H1 (cell line): ENCODE data around the gene DPYD. TPM values are rescaled to one million over a fixed set of nuclear protein-coding genes. Genes with fewer than 3 reads are reported as not detected.

ENCODE experiments used
- CTCF ChIA-PET: fragments of 300-600 bp; sonication (Branson Sonifier 250); formaldehyde crosslinking; loops from one replicate; lab custom pipeline; 2021; ENCODE audit not compliant: partially characterized antibody; lab: Charles Lee
- POLR2A ChIA-PET: fragments of 300-600 bp; sonication (Branson Sonifier 250); formaldehyde crosslinking; loops from one replicate; lab custom pipeline; 2021; ENCODE audit warnings: inconsistent platforms; ENCODE audit not compliant: partially characterized antibody; lab: Charles Lee
- DNase-seq, 2 experiments: peaks; one replicate each; pipeline versions ENCODE4 v3.0.0 to v3.0.0-alpha.2; 2010 to 2022; ENCODE audit warnings: low spot score in 2 of 2, low read depth in 1 of 2, mixed read lengths in 1 of 2
- FAIRE-seq: peaks from 2 replicates; lab custom pipeline; 2011; peaks lifted over from hg19 to GRCh38; lab: Jason Lieb, UNC
- H2AFZ ChIP-seq: 2 replicates; pipeline ENCODE4 v1.8.1; 2012; ENCODE audit warnings: low read length, inconsistent platforms
- H2AK5ac ChIP-seq: 2 replicates; pipeline ENCODE4 v1.6.1; 2013; ENCODE audit warnings: low read depth, low read length
- H2BK120ac ChIP-seq: replicated peaks from 2 replicates; pipeline ENCODE3; 2013; ENCODE audit warnings: low read depth, low read length, inconsistent platforms
- H2BK12ac ChIP-seq: 2 replicates; pipeline ENCODE4 v1.6.1; 2013; ENCODE audit warnings: low read depth, low read length
- H2BK15ac ChIP-seq: 2 replicates; pipeline ENCODE4 v1.6.1; 2013; ENCODE audit warnings: low read length
- H2BK20ac ChIP-seq: 2 replicates; pipeline ENCODE4 v1.6.1; 2013; ENCODE audit warnings: low read length
- H2BK5ac ChIP-seq: 2 replicates; pipeline ENCODE4 v1.6.1; 2013; ENCODE audit warnings: low read depth, low read length
- H3K14ac ChIP-seq: 2 replicates; pipeline ENCODE4 v1.6.1; 2013; ENCODE audit warnings: inconsistent platforms; ENCODE audit not compliant: insufficient read length
- H3K18ac ChIP-seq: 2 replicates; pipeline ENCODE4 v1.6.1; 2013; ENCODE audit warnings: low read length; ENCODE audit errors: extremely low read depth
- H3K23ac ChIP-seq: 2 replicates; pipeline ENCODE4 v1.6.1; 2013; ENCODE audit warnings: inconsistent platforms; ENCODE audit not compliant: insufficient read length
- H3K23me2 ChIP-seq: 2 replicates; pipeline ENCODE4 v1.6.1; 2013; ENCODE audit warnings: low read depth, low read length
- H3K27ac ChIP-seq: 2 replicates; pipeline ENCODE4 v1.6.1; 2011; ENCODE audit warnings: low read depth, low read length, inconsistent platforms
- H3K27me3 ChIP-seq, 4 experiments: replicated peaks in 1 of 4; 1 replicate in 1 of 4; 2 replicates in 3 of 4; pipeline versions ENCODE4 v1.6.1 to v1.8.1; 2011 to 2013; ENCODE audit warnings: low read length in 3 of 4, mild to moderate bottlenecking in 3 of 4, inconsistent platforms in 2 of 4, mixed read lengths in 2 of 4, moderate library complexity in 1 of 4; ENCODE audit not compliant: control insufficient read depth in 3 of 4, insufficient read depth in 3 of 4; ENCODE audit errors: extremely low read depth in 1 of 4
- H3K36me3 ChIP-seq, 4 experiments: 2 replicates each; pipeline versions ENCODE4 v1.6.1 to v1.8.1; 2011 to 2013; ENCODE audit warnings: mild to moderate bottlenecking in 4 of 4, low read length in 3 of 4, moderate library complexity in 2 of 4, control low read depth in 1 of 4, inconsistent platforms in 1 of 4; ENCODE audit not compliant: insufficient read depth in 4 of 4, control insufficient read depth in 2 of 4
- H3K4ac ChIP-seq: replicated peaks from 2 replicates; pipeline ENCODE3; 2013; ENCODE audit warnings: low read length, low read depth, mixed read lengths, inconsistent platforms; ENCODE audit not compliant: insufficient read length
- H3K4me1 ChIP-seq, 4 experiments: replicated peaks in 1 of 4; 1 replicate in 1 of 4; 2 replicates in 3 of 4; pipeline versions ENCODE4 v1.6.1 to v1.8.1; 2011 to 2013; ENCODE audit warnings: low read length in 3 of 4, inconsistent platforms in 2 of 4, mixed read lengths in 1 of 4; ENCODE audit not compliant: insufficient read depth in 4 of 4, control insufficient read depth in 3 of 4
- H3K4me2 ChIP-seq, 2 experiments: 2 replicates each; pipeline versions ENCODE4 v1.6.1 to v1.8.1; 2011 to 2013; ENCODE audit warnings: low read depth in 2 of 2, low read length in 2 of 2, control low read depth in 1 of 2, inconsistent platforms in 1 of 2, mild to moderate bottlenecking in 1 of 2; ENCODE audit not compliant: insufficient read depth in 1 of 2
- H3K4me3 ChIP-seq, 4 experiments: fragments of 200-600, 300-600 bp in 1 of 4; sonication (generic), shearing (Covaris generic), sonication (Bioruptor Twin) in 1 of 4; 2 replicates each; pipeline versions ENCODE4 v1.5.1 to v1.8.1; 2011 to 2016; ENCODE audit warnings: low read length in 4 of 4, low read depth in 3 of 4, control low read depth in 2 of 4, inconsistent platforms in 2 of 4, mild to moderate bottlenecking in 2 of 4, mixed read lengths in 1 of 4, moderate library complexity in 1 of 4; ENCODE audit not compliant: insufficient read depth in 2 of 4; ENCODE audit errors: extremely low read depth in 1 of 4
- H3K56ac ChIP-seq: replicated peaks from 2 replicates; pipeline ENCODE3; 2013; ENCODE audit warnings: low read depth, mild to moderate bottlenecking, mixed read lengths, low read length, inconsistent platforms; ENCODE audit not compliant: insufficient read length
- H3K79me1 ChIP-seq: 2 replicates; pipeline ENCODE4 v1.6.1; 2013; ENCODE audit warnings: low read depth, low read length, control low read depth
- H3K79me2 ChIP-seq, 2 experiments: 2 replicates each; pipeline versions ENCODE4 v1.6.1 to v1.8.1; 2012 to 2013; ENCODE audit warnings: low read length in 2 of 2, mild to moderate bottlenecking in 2 of 2, inconsistent platforms in 1 of 2; ENCODE audit not compliant: insufficient read depth in 2 of 2, control insufficient read depth in 1 of 2
- H3K9ac ChIP-seq, 4 experiments: replicated peaks in 1 of 4; 1 replicate in 1 of 4; 2 replicates in 3 of 4; pipeline versions ENCODE4 v1.6.1 to v1.8.1; 2011 to 2013; ENCODE audit warnings: low read depth in 3 of 4, low read length in 3 of 4, control low read depth in 2 of 4, mild to moderate bottlenecking in 2 of 4, moderate library complexity in 2 of 4, inconsistent platforms in 1 of 4; ENCODE audit errors: extremely low read depth in 1 of 4
- H3K9me3 ChIP-seq, 2 experiments: 2 replicates each; pipeline versions ENCODE4 v1.6.1 to v1.8.1; 2012 to 2013; ENCODE audit warnings: mild to moderate bottlenecking in 2 of 2, moderate library complexity in 2 of 2, control low read depth in 1 of 2, inconsistent platforms in 1 of 2, low read depth in 1 of 2, low read length in 1 of 2, mixed read lengths in 1 of 2; ENCODE audit not compliant: insufficient read depth in 2 of 2
- H4K20me1 ChIP-seq, 2 experiments: replicated peaks in 1 of 2; 2 replicates each; pipeline versions ENCODE3 to v1.8.1; 2011 to 2013; ENCODE audit warnings: inconsistent platforms in 2 of 2, low read length in 2 of 2, mild to moderate bottlenecking in 1 of 2; ENCODE audit not compliant: insufficient read depth in 2 of 2, control insufficient read depth in 1 of 2
- H4K5ac ChIP-seq: 2 replicates; pipeline ENCODE4 v1.6.1; 2013; ENCODE audit warnings: low read length, low read depth, mixed read lengths, inconsistent platforms; ENCODE audit not compliant: insufficient read length
- H4K8ac ChIP-seq: 2 replicates; pipeline ENCODE4 v1.8.0; 2013; ENCODE audit warnings: mild to moderate bottlenecking, moderate library complexity, low read length, inconsistent platforms; ENCODE audit not compliant: insufficient read depth; ENCODE audit errors: extremely low read depth
- H4K91ac ChIP-seq: replicated peaks from 2 replicates; pipeline ENCODE3; 2013; ENCODE audit warnings: low read length, mixed read lengths, inconsistent platforms; ENCODE audit not compliant: insufficient read length
- JUN ChIP-seq: IDR thresholded peaks from 2 replicates; pipeline ENCODE4 v1.6.1; 2011; ENCODE audit warnings: low read depth, mild to moderate bottlenecking, improper control_type of control experiment, low read length
- MAX ChIP-seq: IDR thresholded peaks from 2 replicates; pipeline ENCODE4 v1.6.1; 2012; ENCODE audit warnings: inconsistent platforms
- RFX5 ChIP-seq: IDR thresholded peaks from 2 replicates; pipeline ENCODE4 v1.6.1; 2011; ENCODE audit warnings: low read depth, low read length, improper control_type of control experiment, borderline replicate concordance
- SAP30 ChIP-seq: fragments of 300-600 bp; sonication (generic); IDR thresholded peaks from 2 replicates; pipeline ENCODE4 v1.7.1; 2012; ENCODE audit warnings: low read length, moderate library complexity, mild to moderate bottlenecking, inconsistent platforms; ENCODE audit not compliant: insufficient read depth, insufficient replicate concordance
- WGBS, 2 experiments: shearing (Covaris generic) in 1 of 2; methylation state at CpG; one replicate each; pipeline versions ENCODE4 v1.1.6 to v1.1.7; 2013 to 2015; ENCODE audit warnings: low lambda C conversion rate in 2 of 2, mixed read lengths in 2 of 2, inconsistent platforms in 1 of 2, low coverage in 1 of 2, missing lambda C conversion rate in 1 of 2; ENCODE audit not compliant: insufficient replicate concordance in 2 of 2, insufficient coverage in 1 of 2, insufficient read length in 1 of 2; ENCODE audit errors: extremely low coverage in 1 of 2, missing lambda C conversion rate in 1 of 2; 5-methylcytosine and 5-hydroxymethylcytosine counted together
- polyA plus RNA-seq, 7 experiments: library from polyadenylated mRNA; depleted of rRNA in 3 of 7; stranded (reverse) in 5 of 7; unstranded in 2 of 7; fragments of >200 nt in 5 of 7; fragments of 200-250 nt in 2 of 7; gene quantifications; 1 replicate in 5 of 7; 2 replicates in 1 of 7; 4 replicates in 1 of 7; pipeline versions ENCODE4 v1.2.1 to v1.2.3, GENCODE V29; 2011 to 2013; ENCODE audit warnings: missing spikeins in 2 of 7, mixed read lengths in 2 of 7
- total RNA-seq: library from RNA; stranded (reverse); fragmentation: NEBNext Ultra II Directional; extraction: Animal tissue kit (Norgen Biotek cat#: 25700); gene quantifications from 2 replicates; pipeline ENCODE4 v1.2.1, GENCODE V29; 2021

Gene DPYD
- total and polyA plus RNA-seq, 2 of the 8 experiments (the other 6 are each of a cell fraction or from before 2014, with no cell fraction given): 0.29 to 0.73 TPM

- Histone ChIP-seq H3K9me3 (no peaks in the 10 kb centered on the region), H3K27ac (no peak overlapping the region), H3K14ac (no peak overlapping the region), H3K79me2 (no peaks in the 10 kb centered on the region), H3K4me2 (no peak overlapping the region), H3K23me2 (no peaks in the 10 kb centered on the region), H3K36me3 (no peaks in the 10 kb centered on the region), H3K79me1 (no peaks in the 10 kb centered on the region), H3K56ac (no peak overlapping the region), H3K9ac (no peak overlapping the region), H2AK5ac (no peak overlapping the region), H4K5ac (no peak overlapping the region)
- 100% methylated on average over 1 of the region's 1 CpG; no CpG with 5 or more reads in 1 of the 2 experiments for WGBS, 2 experiments
- TF ChIP-seq JUN: no peak
- no peak for TF ChIP-seq RFX5
- TF ChIP-seq SAP30: no peak
- no peak for TF ChIP-seq MAX
- TF ChIP-seq, all 59 proteins: peak for 0
- no peak for DNase-seq
- H3K4ac ChIP-seq: no peak overlapping the region
- no peak overlapping the region for H2AFZ ChIP-seq
- CTCF ChIA-PET: no interaction called here
- H4K20me1 ChIP-seq: no peaks in the 10 kb centered on the region
- POLR2A ChIA-PET: no interaction called here
- no peak overlapping the region for H2BK15ac ChIP-seq
- H2BK20ac ChIP-seq: no peak overlapping the region
- H3K27me3 ChIP-seq: no peaks in the 10 kb centered on the region
- H2BK12ac ChIP-seq: no peak overlapping the region
- peaks cover 0 to 3% (median 0%) of the 10 kb centered on the region in 4 experiments; a peak in 1 of 7 replicates for H3K4me1 ChIP-seq
- no peak overlapping the region for H3K18ac ChIP-seq
- no peak overlapping the region for H4K8ac ChIP-seq
- FAIRE-seq: no peak
- H4K91ac ChIP-seq: no peak overlapping the region
- no peak overlapping the region for H2BK120ac ChIP-seq
- H3K4me3 ChIP-seq: no peak overlapping the region
- no peak overlapping the region for H2BK5ac ChIP-seq
- H3K23ac ChIP-seq: no peak overlapping the region
Measured at GRCh38 chr1:97646071-97646470, 274.8 kb downstream of the DPYD start.
